Adrenal gland (tissue), 12 donors: ENCODE measurements around the gene GSK3A. TPM values are rescaled to one million over a fixed set of nuclear protein-coding genes. Genes with fewer than 3 reads are reported as not detected.

Experiments used
- DNase-seq, 7 donors: peaks; one replicate each; pipeline ENCODE4 v3.0.0-alpha.2; 2019 to 2020
- H3K27ac ChIP-seq, 5 donors: fragments of 200-600 bp; sonication (generic) in 4 of 5; 1 replicate in 3 of 5; 2 replicates in 2 of 5; pipeline versions ENCODE4 v1.5.1 to v1.8.0; 2016 to 2020; ENCODE audit warnings: mild to moderate bottlenecking in 1 of 5
- H3K27me3 ChIP-seq: fragments of 200-600 bp; 2 replicates; pipeline ENCODE4 v1.8.0; 2021
- H3K36me3 ChIP-seq, 2 donors: fragments of 200-600 bp; replicated peaks in 1 of 2; 1 replicate in 1 of 2; 2 replicates in 1 of 2; pipeline versions ENCODE4 v1.5.1 to v1.8.0; 2018 to 2022
- H3K4me1 ChIP-seq, 2 donors: fragments of 200-600 bp; replicated peaks in 1 of 2; 1 replicate in 1 of 2; 2 replicates in 1 of 2; pipeline versions ENCODE4 v1.5.1 to v1.8.0; 2018 to 2021
- H3K4me3 ChIP-seq, 4 donors: fragments of 200-600 bp; sonication (generic) in 3 of 4; one replicate each; pipeline ENCODE4 v1.5.1; 2016 to 2018
- H3K9me3 ChIP-seq, 3 donors: fragments of 200-600 bp; sonication (generic) in 1 of 3; replicated peaks in 1 of 3; 1 replicate in 2 of 3; 2 replicates in 1 of 3; pipeline versions ENCODE4 v1.5.1 to v1.8.0; 2016 to 2021
- CTCF ChIP-seq, 6 experiments: fragments of 450-650 bp in 4 of 6; fragments of 200-600 bp in 2 of 6; sonication (generic) in 1 of 6; IDR thresholded peaks; 1 replicate in 5 of 6; 2 replicates in 1 of 6; pipeline versions ENCODE4 v1.5.1 to v1.8.0; 2016 to 2021; ENCODE audit warnings: antibody characterized with exemption in 6 of 6, mild to moderate bottlenecking in 2 of 6, moderate library complexity in 1 of 6
- POLR2A ChIP-seq, 2 donors: fragments of 450-650 bp; IDR thresholded peaks; one replicate each; pipeline ENCODE4 v1.6.1; 2017; ENCODE audit warnings: antibody characterized with exemption in 2 of 2, mild to moderate bottlenecking in 2 of 2, moderate library complexity in 1 of 2
- WGBS, 4 donors: extraction: QIAGEN DNeasy Blood & Tissue Kit in 2 of 4; methylation state at CpG; one replicate each; pipeline versions ENCODE4 v1.1.5 to v1.1.7; 2013 to 2017; 5-methylcytosine and 5-hydroxymethylcytosine counted together
- intact Hi-C, 2 donors: fragments of 100-400 bp; cut with DNase I; formaldehyde crosslinking; loops; one replicate each; pipeline versions ENCODE4 v1.14.1 to v1.15.0; 2022 to 2023
- polyA plus RNA-seq, 3 donors: library from polyadenylated mRNA; stranded (reverse); fragments of 200-250 nt in 2 of 3; fragments of 350-450 nt in 1 of 3; fragmentation: Illumina TruSeq in 1 of 3; extraction: RNeasy Lipid Tissue Mini Kit (QIAGEN cat#74804) in 1 of 3; gene quantifications; one replicate each; pipeline ENCODE4 v1.2.3, GENCODE V29; 2013 to 2014
- total RNA-seq, 9 donors: library from RNA; depleted of rRNA in 4 of 9; stranded (reverse); fragments of >200 nt in 4 of 9; fragments of 120-200 nt in 1 of 9; fragmentation: NEBNext Ultra II Directional in 1 of 9; extraction: Animal tissue kit (Norgen Biotek cat#: 25700) in 1 of 9; gene quantifications; one replicate each; pipeline versions ENCODE4 v1.1.0 to v1.2.4, GENCODE V29; 2013 to 2023
- donor health status: healthy with polysubstance abuse.
- donor health status: Bipolar disorder and iron deficiency.
- donor health status: DM: yes; HTN: yes; CAD: no.
- donor health status: DM: no; HTN: no; CAD: no.
- donor health status: DM: no; HTN: no; CAD: no.
- donor health status: DM: yes; HTN: yes; CAD: no.

Gene GSK3A
- total and polyA plus RNA-seq, 12 donors = 19.5 to 94.9 (median 49.7) TPM

- no peak overlapping the region for H3K4me3 ChIP-seq
- no peaks in the 10 kb centered on the region for H3K27me3 ChIP-seq
- peaks cover 0 to 71% of the 10 kb centered on the region in 2 donors for H3K36me3 ChIP-seq
- peak in 4 of 7 donors; percentile 30 to 61 (median 47) for DNase-seq
- H3K9me3 ChIP-seq = no peaks in the 10 kb centered on the region
- H3K4me1 ChIP-seq = peaks cover 0 to 47% of the 10 kb centered on the region in 2 donors
- intact Hi-C loops = no loop called here
- peak overlapping the region in 3 of 5 donors; percentile 44 to 88 (median 75) for H3K27ac ChIP-seq
- TF ChIP-seq POLR2A (IDR thresholded peaks at IDR 0.05) (no peak), CTCF (IDR thresholded peaks at IDR 0.05) (no peak)
- 48 to 55% (median 51%) methylated on average over 5 to 6 of the region's 6 CpGs for WGBS, 4 donors
Measured at GRCh38 chr19:42201489-42202289, 40.7 kb downstream of the GSK3A start.

GRCh38 chr19:42200116-42200715, 42.2 kb downstream of the GSK3A start:
- H3K36me3 ChIP-seq = peaks cover 0 to 57% of the 10 kb centered on the region in 2 donors
- no peaks in the 10 kb centered on the region for H3K27me3 ChIP-seq
- no peak for TF ChIP-seq CTCF (IDR thresholded peaks at IDR 0.05)
- no peak for TF ChIP-seq POLR2A (IDR thresholded peaks at IDR 0.05)
- intact Hi-C loops = no loop called here
- H3K4me3 ChIP-seq = no peak overlapping the region
- DNase-seq = peak in 1 of 7 donors; percentile 11
- 82 to 100% (median 89%) methylated on average over 1 to 5 of the region's 5 CpGs for WGBS, 4 donors
- no peak overlapping the region for H3K27ac ChIP-seq
- no peaks in the 10 kb centered on the region for H3K9me3 ChIP-seq
- H3K4me1 ChIP-seq = peaks cover 0 to 47% of the 10 kb centered on the region in 2 donors

- Histone ChIP-seq H3K36me3 (peaks cover 0 to 51% of the 10 kb centered on the region in 2 donors), H3K4me3 (no peak overlapping the region), H3K9me3 (no peaks in the 10 kb centered on the region), H3K4me1 (peaks cover 0 to 47% of the 10 kb centered on the region in 2 donors), H3K27me3 (no peaks in the 10 kb centered on the region), H3K27ac (peak overlapping the region in 1 of 5 donors; percentile 16)
- no peak for TF ChIP-seq CTCF (IDR thresholded peaks at IDR 0.05)
- TF ChIP-seq POLR2A (IDR thresholded peaks at IDR 0.05) = no peak
- 73 to 78% (median 77%) methylated on average over 5 to 32 of the region's 32 CpGs for WGBS, 4 donors
- peak in 3 of 7 donors; percentile 30 to 59 (median 51) for DNase-seq
- intact Hi-C loops = no loop called here
Measured at GRCh38 chr19:42199440-42200115, 42.8 kb downstream of the GSK3A start.
